HepG2 (cell line): ENCODE data around the gene ARID1A. TPM values are rescaled to one million over a fixed set of nuclear protein-coding genes. Genes with fewer than 3 reads are reported as not detected.

Experiments used
- ATAC-seq: fragments of 200-7000 bp; cut with Tn5 transposase; 3 replicates; pipeline ENCODE4 v1.9.1; 2020; ENCODE audit warnings: mild to moderate bottlenecking, moderate library complexity
- BruUV-seq: library from RNA; stranded (reverse); fragments of 400-500 nt; replicated peaks from 2 replicates; lab custom pipeline; 2021; lab: Mats Ljungman, UMichigan
- CTCF ChIA-PET: fragments of 300-600 bp; formaldehyde crosslinking; extraction: SDS; loops from one replicate; lab custom pipeline; 2021; ENCODE audit warnings: low total read pairs, inconsistent platforms, low intra/inter-chr PET ratio; lab: Yijun Ruan, JAX
- POLR2A ChIA-PET: fragments of 350-600 bp; sonication (Branson Sonifier 250); formaldehyde crosslinking; loops from one replicate; lab custom pipeline; 2020; ENCODE audit warnings: antibody characterized with exemption, inconsistent platforms; lab: Yijun Ruan, JAX
- DNase-seq: peaks from one replicate; pipeline ENCODE4 v3.0.0-alpha.2; 2015; ENCODE audit warnings: low spot score
- FAIRE-seq: peaks from 3 replicates; lab custom pipeline; 2011; peaks lifted over from hg19 to GRCh38; lab: Jason Lieb, UNC
- H2AFZ ChIP-seq: one replicate; pipeline ENCODE4 v1.6.1; 2011; ENCODE audit warnings: low read length, inconsistent platforms
- H3K27ac ChIP-seq: fragments of 300-600 bp; 3 replicates; pipeline ENCODE4 v1.8.0; 2011; ENCODE audit warnings: mixed run types, mild to moderate bottlenecking, mixed read lengths, low read length, inconsistent platforms; ENCODE audit not compliant: insufficient read depth; ENCODE audit errors: extremely low read length
- H3K27me3 ChIP-seq, 2 experiments: fragments of 200-600 bp in 1 of 2; 2 replicates in 1 of 2; 3 replicates in 1 of 2; pipeline versions ENCODE4 v1.6.0 to v1.8.0; 2011; ENCODE audit warnings: low read length in 2 of 2, mild to moderate bottlenecking in 2 of 2, moderate library complexity in 2 of 2, inconsistent platforms in 1 of 2; ENCODE audit not compliant: insufficient read depth in 2 of 2, control insufficient read depth in 1 of 2
- H3K36me3 ChIP-seq, 2 experiments: fragments of 200-600 bp in 1 of 2; replicated peaks in 1 of 2; 2 replicates in 1 of 2; 3 replicates in 1 of 2; pipeline versions ENCODE4 v1.5.1 to v1.8.0; 2011; ENCODE audit warnings: low read length in 2 of 2, inconsistent platforms in 1 of 2; ENCODE audit not compliant: insufficient read depth in 2 of 2, control insufficient read depth in 1 of 2
- H3K4me1 ChIP-seq: 2 replicates; pipeline ENCODE4 v1.5.1; 2012; ENCODE audit warnings: low read length, inconsistent platforms; ENCODE audit not compliant: insufficient read depth
- H3K4me2 ChIP-seq: 2 replicates; pipeline ENCODE4 v1.6.0; 2011; ENCODE audit warnings: low read depth, low read length, inconsistent platforms
- H3K4me3 ChIP-seq, 3 experiments: fragments of 200-600 bp in 1 of 3; sonication (generic), shearing (Covaris generic) in 1 of 3; replicated peaks in 1 of 3; 2 replicates each; pipeline ENCODE4 v1.5.1; 2011 to 2016; ENCODE audit warnings: low read length in 3 of 3, inconsistent platforms in 2 of 3, low read depth in 2 of 3, mild to moderate bottlenecking in 2 of 3, control low read depth in 1 of 3, mixed read lengths in 1 of 3; ENCODE audit not compliant: insufficient read depth in 1 of 3
- H3K79me2 ChIP-seq: one replicate; pipeline ENCODE4 v1.6.1; 2011; ENCODE audit warnings: low read length, inconsistent platforms; ENCODE audit not compliant: insufficient read depth
- H3K9ac ChIP-seq: 2 replicates; pipeline ENCODE4 v1.6.0; 2011; ENCODE audit warnings: mild to moderate bottlenecking, low read depth, low read length, inconsistent platforms; ENCODE audit not compliant: insufficient read depth
- H3K9me3 ChIP-seq: 2 replicates; pipeline ENCODE4 v1.5.1; 2012; ENCODE audit warnings: mild to moderate bottlenecking, low read length
- H4K20me1 ChIP-seq: 2 replicates; pipeline ENCODE4 v1.6.0; 2011; ENCODE audit warnings: inconsistent platforms, mild to moderate bottlenecking, low read length, moderate library complexity; ENCODE audit not compliant: insufficient read depth
- ZMYM3 ChIP-seq: sonication (generic); formaldehyde crosslinking; IDR thresholded peaks from 2 replicates; pipeline ENCODE4 v1.5.1; 2020; ENCODE audit warnings: mild to moderate bottlenecking, missing genetic modification reagents
- ZNF770 ChIP-seq: sonication (generic); formaldehyde crosslinking; IDR thresholded peaks from 2 replicates; pipeline ENCODE4 v1.5.0; 2020; ENCODE audit warnings: mild to moderate bottlenecking, missing genetic modification reagents
- WGBS: methylation state at CpG from one replicate; pipeline ENCODE4 v1.1.6; 2017; ENCODE audit warnings: low lambda C conversion rate; 5-methylcytosine and 5-hydroxymethylcytosine counted together
- in situ Hi-C: cut with HindIII; loops from 2 replicates; pipeline ENCODE4 v1.10.0; 2017; ENCODE audit warnings: low pct_unique_long_range_greater_than_20kb; ENCODE audit not compliant: extremely low pct_ligation_motif_present
- intact Hi-C: fragments of 100-400 bp; cut with micrococcal nuclease; formaldehyde crosslinking; loops from one replicate; pipeline ENCODE4 v1.10.0; 2022; ENCODE audit not compliant: unreplicated experiment
- polyA plus RNA-seq, 8 experiments: library from polyadenylated mRNA; depleted of rRNA in 3 of 8; stranded (reverse) in 7 of 8; unstranded in 1 of 8; fragments of >200 nt; fragmentation: Illumina TruSeq in 4 of 8; extraction: Trizol in 4 of 8; gene quantifications; 2 replicates each; pipeline versions ENCODE4 v1.2.1 to v1.2.3, GENCODE V29; 2011 to 2016; ENCODE audit warnings: low read depth in 4 of 8, missing spikeins in 1 of 8, mixed read lengths in 1 of 8; ENCODE audit not compliant: insufficient read depth in 1 of 8
- total RNA-seq, 5 experiments: library from RNA; depleted of rRNA; stranded (reverse); fragments of >200 nt; fragmentation: Illumina TruSeq; extraction: Trizol; gene quantifications; 2 replicates each; pipeline ENCODE4 v1.2.3, GENCODE V29; 2016; ENCODE audit warnings: low read depth in 1 of 5

Gene ARID1A
- total and polyA plus RNA-seq, 2 of the 13 experiments (the other 11 are each of a cell fraction or from before 2014, with no cell fraction given): 11.9 to 15.9 TPM

- ATAC-seq: no peak
- ChIA-PET CTCF (no interaction called here), POLR2A (interaction anchor here (2.4 kb wide), 1 partner anchor 62 kb away, joined by 7 read pairs; no protein-coding TSS in a partner anchor)
- H4K20me1 ChIP-seq: peaks cover 47% of the 10 kb centered on the region
- BruUV-seq: no TSS peak
- intact Hi-C loops (no loop called here), in situ Hi-C loops (no loop called here)
- no peaks in the 10 kb centered on the region for H3K9me3 ChIP-seq
- 77% methylated on average over 2 of the region's 2 CpGs for whole genome bisulfite sequencing
- H3K27ac ChIP-seq: no peak overlapping the region
- H3K4me2 ChIP-seq: no peak overlapping the region
- H2AFZ ChIP-seq: no peak overlapping the region
- H3K4me1 ChIP-seq: peaks cover 90% of the 10 kb centered on the region
- peaks cover 93% of the 10 kb centered on the region for H3K79me2 ChIP-seq
- peaks cover 0 to 3% of the 10 kb centered on the region in 2 experiments; a peak in 1 of 5 replicates for H3K36me3 ChIP-seq
- peak; percentile 56; the same call in 1 of the 2 replicates for TF ChIP-seq ZNF770 (CRISPR knock-in tag)
- TF ChIP-seq ZMYM3 (CRISPR knock-in tag): no peak
- DNase-seq: no peak
- FAIRE-seq: no peak
- no peaks in the 10 kb centered on the region for H3K27me3 ChIP-seq
- H3K9ac ChIP-seq: no peak overlapping the region
- H3K4me3 ChIP-seq: no peak overlapping the region
Observed at GRCh38 chr1:26721669-26722355, 26.0 kb downstream of the ARID1A start.
